Astrocyte (in vitro differentiated cells and primary cell): ENCODE measurements around the gene UBE4A. TPM values are rescaled to one million over a fixed set of nuclear protein-coding genes. Genes with fewer than 3 reads are reported as not detected.

Source experiments
- DNase-seq: peaks from one replicate; pipeline ENCODE4 v3.0.0-alpha.2; 2010; ENCODE audit warnings: low read depth
- FAIRE-seq: peaks from 2 replicates; lab custom pipeline; 2011; peaks lifted over from hg19 to GRCh38; lab: Jason Lieb, UNC
- H2AFZ ChIP-seq: 2 replicates; pipeline ENCODE4 v1.6.0; 2012; ENCODE audit warnings: low read depth, low read length, inconsistent platforms
- H3K27ac ChIP-seq: 2 replicates; pipeline ENCODE4 v1.5.1; 2011; ENCODE audit warnings: low read depth, low read length, inconsistent platforms
- H3K27me3 ChIP-seq: 2 replicates; pipeline ENCODE4 v1.6.0; 2011; ENCODE audit warnings: low read length, inconsistent platforms; ENCODE audit not compliant: insufficient read depth
- H3K36me3 ChIP-seq: 2 replicates; pipeline ENCODE4 v1.5.1; 2011; ENCODE audit warnings: low read length, inconsistent platforms; ENCODE audit not compliant: insufficient read depth
- H3K4me1 ChIP-seq: 2 replicates; pipeline ENCODE4 v1.5.1; 2011; ENCODE audit warnings: low read length, inconsistent platforms; ENCODE audit not compliant: insufficient read depth
- H3K4me2 ChIP-seq: 2 replicates; pipeline ENCODE4 v1.6.0; 2012; ENCODE audit warnings: low read length, inconsistent platforms
- H3K4me3 ChIP-seq: 2 replicates; pipeline ENCODE4 v1.5.1; 2011; ENCODE audit warnings: low read depth, mild to moderate bottlenecking, low read length, inconsistent platforms; ENCODE audit not compliant: insufficient read depth
- H3K79me2 ChIP-seq: 2 replicates; pipeline ENCODE4 v1.6.0; 2012; ENCODE audit warnings: mild to moderate bottlenecking, low read length, inconsistent platforms; ENCODE audit not compliant: insufficient read depth
- H3K9ac ChIP-seq: 2 replicates; pipeline ENCODE4 v1.6.0; 2012; ENCODE audit warnings: mild to moderate bottlenecking, low read length, inconsistent platforms
- H3K9me3 ChIP-seq: 2 replicates; pipeline ENCODE4 v1.5.1; 2012; ENCODE audit warnings: low read depth, mild to moderate bottlenecking, low read length, inconsistent platforms; ENCODE audit not compliant: insufficient read depth
- H4K20me1 ChIP-seq: 2 replicates; pipeline ENCODE4 v1.6.0; 2012; ENCODE audit warnings: low read length, inconsistent platforms; ENCODE audit not compliant: insufficient read depth
- H3K27ac Mint-ChIP-seq: one replicate; pipeline ENCODE4 v1.8.0; 2021; ENCODE audit warnings: mild to moderate bottlenecking, mixed read lengths; ENCODE audit not compliant: unreplicated experiment
- H3K27me3 Mint-ChIP-seq: one replicate; pipeline ENCODE4 v1.8.0; 2021; ENCODE audit warnings: low read depth, mixed read lengths; ENCODE audit not compliant: unreplicated experiment
- H3K36me3 Mint-ChIP-seq: one replicate; pipeline ENCODE4 v1.8.0; 2021; ENCODE audit warnings: low read depth, mixed read lengths; ENCODE audit not compliant: unreplicated experiment
- H3K4me1 Mint-ChIP-seq: one replicate; pipeline ENCODE4 v1.8.0; 2021; ENCODE audit warnings: low read depth, mixed read lengths; ENCODE audit not compliant: unreplicated experiment
- H3K4me3 Mint-ChIP-seq: one replicate; pipeline ENCODE4 v1.8.0; 2021; ENCODE audit warnings: mild to moderate bottlenecking, moderate library complexity, mixed read lengths; ENCODE audit not compliant: unreplicated experiment
- H3K9me3 Mint-ChIP-seq: one replicate; pipeline ENCODE4 v1.8.0; 2021; ENCODE audit warnings: mild to moderate bottlenecking, mixed read lengths; ENCODE audit not compliant: unreplicated experiment
- CTCF ChIP-seq: IDR thresholded peaks from 2 replicates; pipeline ENCODE4 v1.5.1; 2011; ENCODE audit warnings: low read depth, mild to moderate bottlenecking, inconsistent platforms, low read length, moderate library complexity; ENCODE audit not compliant: insufficient read depth
- EZH2 ChIP-seq: IDR thresholded peaks from 2 replicates; pipeline ENCODE4 v1.6.1; 2012; ENCODE audit warnings: mild to moderate bottlenecking, low read length, inconsistent platforms; ENCODE audit not compliant: insufficient read depth
- total RNA-seq: library from RNA; stranded (reverse); gene quantifications from 2 replicates; pipeline ENCODE4 v1.2.1, GENCODE V29; 2021

The UBE4A gene
- total RNA-seq, 1 donor from 2014 or later: 38.8 TPM

- H3K27ac Mint-ChIP-seq: no peak overlapping the region
- TF ChIP-seq EZH2: no peak
- no peak for TF ChIP-seq CTCF
Measured at GRCh38 chr11:118410055-118410745, 50.8 kb downstream of the UBE4A start.

GRCh38 chr11:118411530-118411929 is 52.1 kb downstream of the UBE4A start:
- TF ChIP-seq EZH2: no peak
- TF ChIP-seq CTCF: no peak

More at GRCh38 chr11:118410055-118410745, 50.8 kb downstream of the UBE4A start:
- FAIRE-seq (no peak), DNase-seq (no peak)
- H3K9ac ChIP-seq: no peak overlapping the region
- no peaks in the 10 kb centered on the region for H3K27me3 ChIP-seq
- Mint-ChIP-seq H3K27me3 (no peaks in the 10 kb centered on the region), H3K36me3 (peaks cover 5% of the 10 kb centered on the region), H3K4me1 (no peaks in the 10 kb centered on the region), H3K4me3 (no peak overlapping the region), H3K9me3 (no peaks in the 10 kb centered on the region)
- H3K9me3 ChIP-seq: no peaks in the 10 kb centered on the region
- H3K4me1 ChIP-seq: peaks cover 4% of the 10 kb centered on the region
- no peak overlapping the region for H3K4me3 ChIP-seq
- H4K20me1 ChIP-seq: peaks cover 29% of the 10 kb centered on the region
- H3K79me2 ChIP-seq: peaks cover 35% of the 10 kb centered on the region
- peaks cover 10% of the 10 kb centered on the region for H3K36me3 ChIP-seq
- no peak overlapping the region for H3K27ac ChIP-seq
- H3K4me2 ChIP-seq: no peak overlapping the region
- no peak overlapping the region for H2AFZ ChIP-seq

GRCh38 chr11:118412921-118413320 is 53.5 kb downstream of the UBE4A start:
- no peak overlapping the region for H2AFZ ChIP-seq
- Mint-ChIP-seq H3K36me3 (peaks cover 5% of the 10 kb centered on the region), H3K27me3 (no peaks in the 10 kb centered on the region), H3K4me1 (peaks cover 4% of the 10 kb centered on the region), H3K4me3 (no peak overlapping the region), H3K9me3 (no peaks in the 10 kb centered on the region), H3K27ac (no peak overlapping the region)
- H3K9me3 ChIP-seq: no peaks in the 10 kb centered on the region
- H3K4me1 ChIP-seq: peaks cover 9% of the 10 kb centered on the region
- H4K20me1 ChIP-seq: peaks cover 8% of the 10 kb centered on the region
- DNase-seq: no peak
- H3K4me3 ChIP-seq: no peak overlapping the region
- TF ChIP-seq EZH2 (no peak), CTCF (no peak)
- no peaks in the 10 kb centered on the region for H3K27me3 ChIP-seq
- no peak overlapping the region for H3K27ac ChIP-seq
- H3K9ac ChIP-seq: no peak overlapping the region
- no peak overlapping the region for H3K4me2 ChIP-seq
- H3K36me3 ChIP-seq: peaks cover 7% of the 10 kb centered on the region
- peaks cover 10% of the 10 kb centered on the region for H3K79me2 ChIP-seq
- FAIRE-seq: no peak

More at GRCh38 chr11:118411530-118411929, 52.1 kb downstream of the UBE4A start:
- Histone ChIP-seq H4K20me1 (peaks cover 16% of the 10 kb centered on the region), H3K36me3 (peaks cover 10% of the 10 kb centered on the region), H3K4me3 (no peak overlapping the region), H3K27ac (no peak overlapping the region), H3K4me1 (peaks cover 11% of the 10 kb centered on the region), H2AFZ (no peak overlapping the region), H3K27me3 (no peaks in the 10 kb centered on the region), H3K9ac (no peak overlapping the region), H3K9me3 (no peaks in the 10 kb centered on the region), H3K79me2 (peaks cover 22% of the 10 kb centered on the region), H3K4me2 (no peak overlapping the region)
- Mint-ChIP-seq H3K27me3 (no peaks in the 10 kb centered on the region), H3K36me3 (peaks cover 5% of the 10 kb centered on the region), H3K27ac (no peak overlapping the region), H3K4me3 (no peak overlapping the region), H3K4me1 (no peaks in the 10 kb centered on the region), H3K9me3 (no peaks in the 10 kb centered on the region)
- FAIRE-seq: no peak
- no peak for DNase-seq
